ENCODE data around the gene QKI. TPM values are rescaled to one million over a fixed set of nuclear protein-coding genes. Genes with fewer than 3 reads are reported as not detected.

Gene QKI
- total and polyA plus RNA-seq, 3 donors from 2014 or later = 148 to 366 (median 315) TPM

GRCh38 chr6:163571730-163572129, 157.2 kb downstream of the QKI start:
- Histone ChIP-seq H3K4me3 (no peak overlapping the region), H3K4me1 (peaks cover 3% of the 10 kb centered on the region), H3K27ac (no peak overlapping the region), H3K27me3 (no peaks in the 10 kb centered on the region), H3K36me3 (ENCODE audit: low read depth, missing control alignments) (no peaks in the 10 kb centered on the region), H3K9me3 (no peaks in the 10 kb centered on the region)
- DNase-seq = no peak
- intact Hi-C loops (cut with DNase I; ENCODE audit: low total_unique reads) = no loop called here
- 59 to 80% methylated on average over 2 of the region's 2 CpGs for WGBS, 2 donors
- TF ChIP-seq CTCF (IDR thresholded peaks at IDR 0.05) (no peak), POLR2A (IDR thresholded peaks at IDR 0.05) (no peak)

- H3K27ac ChIP-seq = no peak overlapping the region
- H3K36me3 ChIP-seq (ENCODE audit: low read depth, missing control alignments) = no peaks in the 10 kb centered on the region
- DNase-seq = no peak
- H3K27me3 ChIP-seq = no peaks in the 10 kb centered on the region
- no peak for TF ChIP-seq POLR2A (IDR thresholded peaks at IDR 0.05)
- H3K4me3 ChIP-seq = no peak overlapping the region
- H3K4me1 ChIP-seq = peaks cover 3% of the 10 kb centered on the region
- WGBS, 2 donors = 57 to 61% methylated on average over 5 of the region's 5 CpGs
- no peaks in the 10 kb centered on the region for H3K9me3 ChIP-seq
- intact Hi-C loops (cut with DNase I; ENCODE audit: low total_unique reads) = no loop called here
These were observed 158.1 kb downstream of the QKI start for GRCh38 chr6:163572612-163573011.

GRCh38 chr6:163573503-163574179, 159.1 kb downstream of the QKI start:
- peaks cover 3% of the 10 kb centered on the region for H3K4me1 ChIP-seq
- H3K4me3 ChIP-seq = no peak overlapping the region
- no peak overlapping the region for H3K27ac ChIP-seq
- intact Hi-C loops (cut with DNase I; ENCODE audit: low total_unique reads) = no loop called here
- DNase-seq = no peak
- no peaks in the 10 kb centered on the region for H3K27me3 ChIP-seq
- 56 to 73% methylated on average over 4 of the region's 4 CpGs for WGBS, 2 donors
- H3K9me3 ChIP-seq = no peaks in the 10 kb centered on the region
- TF ChIP-seq POLR2A (IDR thresholded peaks at IDR 0.05) = no peak
- TF ChIP-seq CTCF (IDR thresholded peaks at IDR 0.05) = no peak
- no peaks in the 10 kb centered on the region for H3K36me3 ChIP-seq (ENCODE audit: low read depth, missing control alignments)

- H3K27ac ChIP-seq = no peak overlapping the region
- no peaks in the 10 kb centered on the region for H3K36me3 ChIP-seq (ENCODE audit: low read depth, missing control alignments)
- no peak overlapping the region for H3K4me3 ChIP-seq
- no peaks in the 10 kb centered on the region for H3K9me3 ChIP-seq
- no peaks in the 10 kb centered on the region for H3K27me3 ChIP-seq
- H3K4me1 ChIP-seq = peaks cover 7% of the 10 kb centered on the region
- WGBS, 2 donors = 67 to 74% methylated on average over 4 of the region's 4 CpGs
- intact Hi-C loops (cut with DNase I; ENCODE audit: low total_unique reads) = no loop called here
- TF ChIP-seq POLR2A (IDR thresholded peaks at IDR 0.05) (no peak), CTCF (IDR thresholded peaks at IDR 0.05) (no peak)
- no peak for DNase-seq
These were observed 161.6 kb downstream of the QKI start for GRCh38 chr6:163576114-163576513.

- no peak overlapping the region for H3K27ac ChIP-seq
- 78 to 83% methylated on average over 3 of the region's 3 CpGs for WGBS, 2 donors
- H3K4me1 ChIP-seq = peaks cover 7% of the 10 kb centered on the region
- TF ChIP-seq POLR2A (IDR thresholded peaks at IDR 0.05) = no peak
- TF ChIP-seq CTCF (IDR thresholded peaks at IDR 0.05) = no peak
- H3K4me3 ChIP-seq = no peak overlapping the region
- H3K9me3 ChIP-seq = no peaks in the 10 kb centered on the region
- intact Hi-C loops (cut with DNase I; ENCODE audit: low total_unique reads) = no loop called here
- no peak for DNase-seq
- no peaks in the 10 kb centered on the region for H3K36me3 ChIP-seq (ENCODE audit: low read depth, missing control alignments)
- H3K27me3 ChIP-seq = no peaks in the 10 kb centered on the region
These were observed 162.9 kb downstream of the QKI start for GRCh38 chr6:163577404-163577803.
